ENCODE results near the gene SLC35F1. TPM values are rescaled to one million over a fixed set of nuclear protein-coding genes. Genes with fewer than 3 reads are reported as not detected.

The SLC35F1 gene
- total RNA-seq, 1 experiment from 2014 or later: 4.3 TPM

DNA sequence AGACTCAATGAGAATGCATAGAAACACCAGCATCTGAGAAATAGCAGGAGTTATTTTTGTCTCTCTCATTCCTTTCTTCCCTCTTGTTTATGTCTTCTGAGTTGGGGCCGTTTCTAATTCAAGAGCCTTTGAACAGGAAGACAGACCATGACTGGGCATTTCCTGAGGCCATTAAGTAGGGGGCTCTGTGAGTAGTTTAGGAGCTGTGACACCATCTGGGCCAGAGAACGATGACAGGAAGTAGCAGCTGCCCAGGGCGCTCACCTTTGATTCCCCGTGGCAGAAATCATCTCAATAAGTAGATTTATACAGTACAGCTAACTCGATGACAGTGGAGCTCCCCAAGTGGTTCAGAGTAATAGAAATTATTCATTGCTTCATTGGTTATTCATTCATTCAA is 342.6 kb downstream of the SLC35F1 start:
- no peaks in the 10 kb centered on the region for H3K9me3 ChIP-seq (ENCODE audit: control insufficient read depth, low read depth, low read length)
- no peak overlapping the region for H4K5ac ChIP-seq (ENCODE audit: insufficient read length, low read depth, low read length)
- H3K14ac ChIP-seq (ENCODE audit: insufficient read depth, low read length): no peak overlapping the region
- H2AK5ac ChIP-seq (ENCODE audit: insufficient read length, low read length): no peak overlapping the region
- H3K27me3 Mint-ChIP-seq (ENCODE audit: low read depth): no peaks in the 10 kb centered on the region; the same call in 1 of the 2 replicates
- no peaks in the 10 kb centered on the region for H3K4me1 Mint-ChIP-seq
- no peak overlapping the region for H3K18ac ChIP-seq (ENCODE audit: insufficient read length, low read depth, low read length)
- H3K56ac ChIP-seq (ENCODE audit: insufficient read length, low read depth, low read length): no peak overlapping the region
- H3K4ac ChIP-seq (ENCODE audit: low read depth, low read length): no peak overlapping the region
- H3K9me3 Mint-ChIP-seq: no peaks in the 10 kb centered on the region; a peak in 1 of 5 replicates
- H3K9ac ChIP-seq (ENCODE audit: extremely low read depth, insufficient read length, low read length): no peak overlapping the region
- H3K27me3 ChIP-seq (ENCODE audit: insufficient read depth, low read length): no peaks in the 10 kb centered on the region
- no peak overlapping the region for H3K23ac ChIP-seq (ENCODE audit: insufficient read length, low read depth, low read length)
- no peak overlapping the region for H3K27ac Mint-ChIP-seq
- H2BK20ac ChIP-seq (ENCODE audit: low read depth, low read length, poor library complexity, severe bottlenecking): no peak overlapping the region
- no peaks in the 10 kb centered on the region for H3K79me2 ChIP-seq (ENCODE audit: insufficient read depth, low read length)
- H3K4me3 Mint-ChIP-seq: no peak overlapping the region
- H4K8ac ChIP-seq (replicated peaks; ENCODE audit: insufficient read length, low read depth, low read length): no peak overlapping the region
- H3T11ph ChIP-seq (ENCODE audit: low read length): no peak overlapping the region
- no CpG with 5 or more reads among the region's 5 CpGs for WGBS (ENCODE audit: extremely low coverage, insufficient read length, low lambda C conversion rate)
- DNase-seq: no peak
- no peaks in the 10 kb centered on the region for H3K23me2 ChIP-seq (ENCODE audit: insufficient read length, low read depth, low read length, poor library complexity, severe bottlenecking)
- no peaks in the 10 kb centered on the region for H3K36me3 Mint-ChIP-seq (ENCODE audit: insufficient read depth in 1 of 3, low read depth in 3 of 3)
- no peak overlapping the region for H2BK5ac ChIP-seq (ENCODE audit: insufficient read length, low read length)
- TF ChIP-seq, protein P1, sequence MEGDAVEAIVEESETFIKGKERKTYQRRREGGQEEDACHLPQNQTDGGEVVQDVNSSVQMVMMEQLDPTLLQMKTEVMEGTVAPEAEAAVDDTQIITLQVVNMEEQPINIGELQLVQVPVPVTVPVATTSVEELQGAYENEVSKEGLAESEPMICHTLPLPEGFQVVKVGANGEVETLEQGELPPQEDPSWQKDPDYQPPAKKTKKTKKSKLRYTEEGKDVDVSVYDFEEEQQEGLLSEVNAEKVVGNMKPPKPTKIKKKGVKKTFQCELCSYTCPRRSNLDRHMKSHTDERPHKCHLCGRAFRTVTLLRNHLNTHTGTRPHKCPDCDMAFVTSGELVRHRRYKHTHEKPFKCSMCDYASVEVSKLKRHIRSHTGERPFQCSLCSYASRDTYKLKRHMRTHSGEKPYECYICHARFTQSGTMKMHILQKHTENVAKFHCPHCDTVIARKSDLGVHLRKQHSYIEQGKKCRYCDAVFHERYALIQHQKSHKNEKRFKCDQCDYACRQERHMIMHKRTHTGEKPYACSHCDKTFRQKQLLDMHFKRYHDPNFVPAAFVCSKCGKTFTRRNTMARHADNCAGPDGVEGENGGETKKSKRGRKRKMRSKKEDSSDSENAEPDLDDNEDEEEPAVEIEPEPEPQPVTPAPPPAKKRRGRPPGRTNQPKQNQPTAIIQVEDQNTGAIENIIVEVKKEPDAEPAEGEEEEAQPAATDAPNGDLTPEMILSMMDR (conservative IDR thresholded peaks at IDR 0.05): no peak
- no peaks in the 10 kb centered on the region for H3K4me1 ChIP-seq (ENCODE audit: insufficient read depth, low read length)
- H2BK120ac ChIP-seq (ENCODE audit: low read depth, low read length, poor library complexity, severe bottlenecking): no peak overlapping the region
- H4K20me1 ChIP-seq (ENCODE audit: control insufficient read depth, insufficient read depth, insufficient read length): no peaks in the 10 kb centered on the region
- H2AFZ ChIP-seq (ENCODE audit: low read length): no peak overlapping the region
- no peak overlapping the region for H2BK15ac ChIP-seq (ENCODE audit: low read depth, low read length)
- H3K79me1 ChIP-seq (ENCODE audit: insufficient read depth, low read depth, low read length, poor library complexity, severe bottlenecking): no peaks in the 10 kb centered on the region
- H4K91ac ChIP-seq (ENCODE audit: insufficient read length, low read depth, low read length): no peak overlapping the region
- H3K27ac ChIP-seq (ENCODE audit: insufficient read length, low read depth, low read length): no peak overlapping the region
- no peak overlapping the region for H3K4me2 ChIP-seq (ENCODE audit: insufficient read depth, insufficient read length, low read length)
- H2BK12ac ChIP-seq (ENCODE audit: insufficient read length, low read depth, low read length): no peak overlapping the region
